HUES64 (cell line): ENCODE measurements around the gene IRS2.
A peak's percentile ranks its signal among the peaks of the same experiment; 100 is the strongest.

Source experiments
- H3K27ac ChIP-seq: 2 replicates; pipeline ENCODE4 v1.7.0; 2013; ENCODE audit warnings: low read depth, low read length, inconsistent platforms
- H3K27me3 ChIP-seq: 2 replicates; pipeline ENCODE4 v1.6.1; 2013; ENCODE audit warnings: mild to moderate bottlenecking, low read length; ENCODE audit not compliant: insufficient read depth
- H3K36me3 ChIP-seq: 2 replicates; pipeline ENCODE4 v1.6.1; 2013; ENCODE audit warnings: mild to moderate bottlenecking, low read length; ENCODE audit not compliant: insufficient read depth
- H3K4me1 ChIP-seq: 2 replicates; pipeline ENCODE4 v1.6.1; 2013; ENCODE audit warnings: mild to moderate bottlenecking, low read length, moderate library complexity; ENCODE audit not compliant: insufficient read depth
- H3K4me3 ChIP-seq: 2 replicates; pipeline ENCODE4 v1.5.1; 2013; ENCODE audit warnings: mild to moderate bottlenecking, low read length, moderate library complexity
- H3K9ac ChIP-seq: 2 replicates; pipeline ENCODE4 v1.6.1; 2013; ENCODE audit warnings: mild to moderate bottlenecking, low read depth, low read length
- H3K9me3 ChIP-seq: 2 replicates; pipeline ENCODE4 v1.6.1; 2013; ENCODE audit warnings: low read depth, low read length; ENCODE audit not compliant: insufficient read depth
- WGBS: fragments of 150-250, 120-280 bp; methylation state at CpG from one replicate; pipeline ENCODE4 v1.1.7; 2013; ENCODE audit warnings: missing lambda C conversion rate; 5-methylcytosine and 5-hydroxymethylcytosine counted together

Gene IRS2

GRCh38 chr13:109803825-109804224 is 17.4 kb upstream of the IRS2 start:
- H3K9me3 ChIP-seq, result no peaks in the 10 kb centered on the region
- H3K27ac ChIP-seq, result no peak overlapping the region
- WGBS, result 100% methylated on average over 1 of the region's 1 CpG
- H3K4me1 ChIP-seq, result 0 out of 2 replicates have a peak, but pooled peaks cover 3% of the 10 kb centered on the region
- H3K4me3 ChIP-seq, result no peak overlapping the region
- no peak overlapping the region for H3K9ac ChIP-seq
- H3K36me3 ChIP-seq, result no peaks in the 10 kb centered on the region
- H3K27me3 ChIP-seq, result no peaks in the 10 kb centered on the region

DNA sequence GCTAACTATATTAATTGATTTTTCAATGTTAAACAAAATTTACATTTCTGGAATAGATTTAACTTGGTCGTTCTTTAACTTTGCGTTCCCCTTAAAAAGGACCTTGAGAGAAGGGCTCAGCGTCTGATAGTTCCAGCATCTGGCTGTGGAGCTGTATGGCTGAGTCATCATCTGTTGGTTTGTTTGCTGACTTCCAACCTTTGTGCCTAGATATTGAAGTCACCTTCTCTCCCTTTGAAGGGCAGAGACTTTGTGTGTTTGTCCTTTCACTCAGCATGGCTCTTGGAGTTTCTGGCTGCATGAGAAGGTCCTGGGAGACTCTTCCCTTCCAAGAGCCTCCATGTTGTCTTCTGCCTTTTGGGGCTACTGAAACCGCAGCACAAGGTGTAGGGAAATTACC is 16.6 kb upstream of the IRS2 start:
- H3K4me1 ChIP-seq, result 0 out of 2 replicates have a peak, but pooled peaks cover 3% of the 10 kb centered on the region
- H3K27ac ChIP-seq, result no peak overlapping the region
- no peaks in the 10 kb centered on the region for H3K36me3 ChIP-seq
- no peaks in the 10 kb centered on the region for H3K9me3 ChIP-seq
- no peaks in the 10 kb centered on the region for H3K27me3 ChIP-seq
- 96% methylated on average over 4 of the region's 4 CpGs for WGBS
- no peak overlapping the region for H3K9ac ChIP-seq
- H3K4me3 ChIP-seq, result no peak overlapping the region

DNA sequence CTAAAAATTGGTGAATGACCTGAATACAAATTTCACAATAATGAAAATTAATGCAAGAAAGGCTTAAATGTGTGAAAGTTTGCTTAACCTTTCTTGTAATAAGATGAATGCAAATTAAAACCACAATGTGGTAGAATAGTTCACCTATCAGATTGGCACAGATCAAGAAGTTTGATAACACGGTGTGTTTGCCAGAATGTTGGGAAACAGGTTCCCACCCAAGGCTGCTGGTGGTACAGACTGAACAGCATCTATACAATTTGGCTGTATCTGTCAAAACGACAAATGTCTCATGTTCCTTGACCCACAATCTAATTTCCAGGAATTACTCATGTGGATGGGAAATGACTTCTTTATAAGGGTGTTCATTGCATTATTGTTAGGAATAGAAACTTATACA is 8.6 kb upstream of the IRS2 start:
- H3K9me3 ChIP-seq, result no peaks in the 10 kb centered on the region
- no peak overlapping the region for H3K9ac ChIP-seq
- no peaks in the 10 kb centered on the region for H3K36me3 ChIP-seq
- no peak overlapping the region for H3K27ac ChIP-seq
- 91% methylated on average over 1 of the region's 2 CpGs for WGBS
- no peaks in the 10 kb centered on the region for H3K27me3 ChIP-seq
- H3K4me3 ChIP-seq, result no peak overlapping the region
- H3K4me1 ChIP-seq, result no peaks in the 10 kb centered on the region

DNA sequence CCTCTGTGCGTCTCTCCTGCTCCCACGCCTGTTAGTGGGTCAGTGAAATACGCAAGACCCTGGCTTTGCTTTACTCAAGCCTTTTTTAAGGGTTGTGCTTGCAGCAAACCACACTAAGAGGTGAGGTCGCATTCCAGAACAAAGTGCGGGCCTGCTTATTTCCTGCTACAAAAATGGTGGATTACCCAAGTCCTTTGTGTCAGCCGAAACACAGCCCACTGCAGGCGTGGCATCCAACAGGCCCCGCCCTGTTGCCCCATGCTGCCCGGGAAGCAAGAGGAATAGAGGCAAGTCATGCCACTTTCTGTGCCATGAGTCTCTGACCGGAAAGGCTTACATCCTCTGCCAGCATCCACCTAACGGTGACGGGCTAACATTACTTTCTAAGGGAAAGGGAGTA is 7.7 kb upstream of the IRS2 start:
- Histone ChIP-seq H3K27me3 (peaks cover 2% of the 10 kb centered on the region; the same call in 1 of the 2 replicates), H3K36me3 (no peaks in the 10 kb centered on the region), H3K9me3 (no peaks in the 10 kb centered on the region), H3K4me1 (no peaks in the 10 kb centered on the region), H3K4me3 (no peak overlapping the region), H3K9ac (no peak overlapping the region), H3K27ac (no peak overlapping the region)
- WGBS, result 93% methylated on average over 12 of the region's 12 CpGs

DNA sequence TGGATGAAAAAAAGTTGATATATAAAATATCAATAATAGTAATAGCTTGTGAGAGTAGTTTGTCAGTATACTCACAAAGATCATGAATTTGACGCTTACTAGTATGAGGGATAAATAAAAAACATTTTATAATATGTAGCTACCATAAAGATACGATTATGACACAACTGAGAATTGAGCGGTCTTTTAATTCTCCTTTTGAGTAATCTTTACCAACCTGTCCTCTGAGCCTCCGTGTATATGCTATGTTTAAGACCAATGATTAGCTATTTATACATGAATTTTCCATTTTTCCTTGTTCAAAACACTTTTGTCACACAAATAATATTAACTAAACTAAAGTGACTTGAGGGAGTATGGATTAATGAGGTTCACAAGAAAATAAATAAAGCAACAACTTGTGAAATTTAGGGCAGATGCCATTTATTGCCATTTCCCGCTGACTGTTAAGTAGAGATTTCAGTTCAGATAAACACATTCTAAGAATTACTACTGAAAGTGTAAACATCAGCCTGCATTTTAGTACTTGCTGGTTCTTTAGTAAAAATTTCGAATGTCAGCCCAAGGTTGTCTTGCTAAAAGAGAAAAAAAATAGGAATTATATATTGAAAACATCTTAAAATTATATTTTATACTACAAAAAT is 6.2 kb upstream of the IRS2 start:
- H3K27me3 ChIP-seq, result peaks cover 16% of the 10 kb centered on the region; the same call in 1 of the 2 replicates
- H3K9ac ChIP-seq, result no peak overlapping the region
- WGBS, result 91% methylated on average over 4 of the region's 6 CpGs
- no peak overlapping the region for H3K27ac ChIP-seq
- no peaks in the 10 kb centered on the region for H3K9me3 ChIP-seq
- no peaks in the 10 kb centered on the region for H3K36me3 ChIP-seq
- no peak overlapping the region for H3K4me3 ChIP-seq
- H3K4me1 ChIP-seq, result peaks cover 6% of the 10 kb centered on the region; the same call in 1 of the 2 replicates

GRCh38 chr13:109790942-109791605 is 4.7 kb upstream of the IRS2 start:
- Histone ChIP-seq H3K9ac (no peak overlapping the region), H3K9me3 (no peaks in the 10 kb centered on the region), H3K4me1 (peaks cover 6% of the 10 kb centered on the region; the same call in 1 of the 2 replicates), H3K36me3 (no peaks in the 10 kb centered on the region), H3K27me3 (peaks cover 16% of the 10 kb centered on the region; the same call in 1 of the 2 replicates), H3K4me3 (no peak overlapping the region), H3K27ac (no peak overlapping the region)
- WGBS, result 81% methylated on average over 7 of the region's 7 CpGs

- Histone ChIP-seq H3K9me3 (no peaks in the 10 kb centered on the region), H3K36me3 (no peaks in the 10 kb centered on the region), H3K4me3 (no peak overlapping the region), H3K27ac (no peak overlapping the region), H3K9ac (no peak overlapping the region), H3K4me1 (peaks cover 6% of the 10 kb centered on the region; the same call in 1 of the 2 replicates), H3K27me3 (peaks cover 18% of the 10 kb centered on the region)
- 86% methylated on average over 1 of the region's 1 CpG for WGBS
Measured at GRCh38 chr13:109790086-109790485, 3.7 kb upstream of the IRS2 start.

GRCh38 chr13:109789262-109789661 is 2.9 kb upstream of the IRS2 start:
- Histone ChIP-seq H3K4me1 (peaks cover 6% of the 10 kb centered on the region; the same call in 1 of the 2 replicates), H3K36me3 (no peaks in the 10 kb centered on the region), H3K27ac (no peak overlapping the region), H3K9ac (no peak overlapping the region), H3K4me3 (no peak overlapping the region), H3K9me3 (no peaks in the 10 kb centered on the region), H3K27me3 (peaks cover 22% of the 10 kb centered on the region)
- WGBS, result 80% methylated on average over 2 of the region's 2 CpGs

DNA sequence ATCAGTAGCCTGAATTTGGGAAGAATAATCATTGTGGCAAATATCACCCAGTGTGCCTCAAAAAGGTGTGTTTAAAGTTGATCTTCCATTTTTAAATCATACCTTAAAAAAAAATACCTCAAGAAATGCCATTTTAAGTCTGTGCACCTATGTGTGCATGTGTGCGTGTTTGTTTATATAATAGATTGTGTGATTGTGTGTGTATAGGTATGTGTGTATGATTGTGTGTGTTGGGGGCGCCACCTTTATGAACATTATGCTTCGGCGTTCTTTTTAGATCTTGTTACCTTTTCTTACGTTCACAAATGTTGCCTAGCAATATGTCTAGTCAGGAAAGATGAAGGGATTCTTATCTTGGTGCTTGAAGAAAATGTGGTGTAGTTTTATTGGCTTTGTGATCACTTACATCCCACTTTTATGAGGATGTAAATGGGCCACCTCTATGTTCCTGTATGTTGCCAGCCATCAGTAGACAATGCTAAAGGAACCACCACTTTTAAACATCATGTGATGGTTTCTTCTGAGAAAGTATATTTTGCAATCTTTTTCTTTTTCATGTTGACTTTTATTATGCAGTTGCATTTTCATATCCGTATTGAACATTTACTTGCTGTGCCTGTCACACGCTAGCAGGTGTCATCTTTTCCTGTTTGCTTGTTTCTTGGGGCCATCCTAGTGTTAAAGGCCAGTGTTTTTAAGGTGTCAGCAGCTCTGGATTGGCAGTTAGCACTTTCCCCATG is 2.2 kb upstream of the IRS2 start:
- no peaks in the 10 kb centered on the region for H3K36me3 ChIP-seq
- peaks cover 6% of the 10 kb centered on the region; the same call in 1 of the 2 replicates for H3K4me1 ChIP-seq
- no peak overlapping the region for H3K27ac ChIP-seq
- H3K9me3 ChIP-seq, result no peaks in the 10 kb centered on the region
- H3K4me3 ChIP-seq, result no peak overlapping the region; the same call in 1 of the 2 replicates
- WGBS, result 93% methylated on average over 7 of the region's 7 CpGs
- H3K27me3 ChIP-seq, result peaks cover 29% of the 10 kb centered on the region
- no peak overlapping the region for H3K9ac ChIP-seq

- Histone ChIP-seq H3K9ac (peak overlapping the region; percentile 84), H3K4me3 (peak overlapping the region; percentile 78), H3K4me1 (peaks cover 6% of the 10 kb centered on the region; the same call in 1 of the 2 replicates), H3K27ac (peak overlapping the region; percentile 87; the same call in 1 of the 2 replicates), H3K27me3 (peaks cover 30% of the 10 kb centered on the region), H3K36me3 (0 out of 2 replicates have a peak, but pooled peaks cover 5% of the 10 kb centered on the region), H3K9me3 (no peaks in the 10 kb centered on the region)
- WGBS, result under 1% methylated on average over 86 of the region's 86 CpGs
Measured at GRCh38 chr13:109787135-109787954, 962 bp upstream of the IRS2 start.
